DOHH2 (cell line): Measurements from ENCODE around the gene CLCN4.

Source experiments
- CTCF ChIP-seq: fragments of 200-600 bp; sonication (generic); IDR thresholded peaks from one replicate; pipeline ENCODE4 v1.5.1; 2014; ENCODE audit warnings: antibody characterized with exemption, mild to moderate bottlenecking, low read depth, low read length; ENCODE audit not compliant: poor library complexity, severe bottlenecking
- EZH2phosphoT487 ChIP-seq: fragments of 200-600 bp; sonication (generic); IDR thresholded peaks from 2 replicates; pipeline ENCODE4 v1.6.1; 2017; ENCODE audit warnings: borderline replicate concordance, mild to moderate bottlenecking, antibody characterized with exemption, low read length, moderate library complexity, mixed read lengths

GRCh38 chrX:10126044-10126443, 30.7 kb upstream of the CLCN4 start:
- TF ChIP-seq CTCF: no peak
- TF ChIP-seq EZH2phosphoT487: no peak
